ENCODE measurements around the gene FKBP5.
A peak's percentile ranks its signal among the peaks of the same experiment; 100 is the strongest.
"Not testable (repeated sequence)": the region's sequence is repeated elsewhere in the genome, so short reads cannot be mapped to it uniquely, and the experiment has no call there.

FKBP5 gene

DNA sequence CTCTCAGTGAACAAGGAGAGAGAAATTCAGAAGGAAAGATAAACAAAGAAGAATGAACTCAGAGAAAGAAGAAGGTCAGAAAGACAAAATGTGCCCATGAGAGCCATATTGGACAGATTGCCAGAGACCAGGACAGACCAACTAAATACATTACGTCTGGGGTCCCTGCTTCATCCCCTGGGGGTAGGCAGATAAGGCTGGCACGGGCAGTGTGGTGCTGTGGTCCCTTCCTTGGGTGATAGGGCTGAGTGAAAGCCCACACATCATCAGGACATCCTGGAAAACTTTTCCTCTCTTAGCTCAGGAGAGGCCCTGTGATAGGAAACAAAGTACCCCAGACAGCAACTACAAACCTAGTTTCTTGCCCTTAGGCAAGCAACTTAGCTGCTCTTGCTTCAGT, 34.9 kb upstream of the FKBP5 start:
- no peak for DNase-seq

DNA sequence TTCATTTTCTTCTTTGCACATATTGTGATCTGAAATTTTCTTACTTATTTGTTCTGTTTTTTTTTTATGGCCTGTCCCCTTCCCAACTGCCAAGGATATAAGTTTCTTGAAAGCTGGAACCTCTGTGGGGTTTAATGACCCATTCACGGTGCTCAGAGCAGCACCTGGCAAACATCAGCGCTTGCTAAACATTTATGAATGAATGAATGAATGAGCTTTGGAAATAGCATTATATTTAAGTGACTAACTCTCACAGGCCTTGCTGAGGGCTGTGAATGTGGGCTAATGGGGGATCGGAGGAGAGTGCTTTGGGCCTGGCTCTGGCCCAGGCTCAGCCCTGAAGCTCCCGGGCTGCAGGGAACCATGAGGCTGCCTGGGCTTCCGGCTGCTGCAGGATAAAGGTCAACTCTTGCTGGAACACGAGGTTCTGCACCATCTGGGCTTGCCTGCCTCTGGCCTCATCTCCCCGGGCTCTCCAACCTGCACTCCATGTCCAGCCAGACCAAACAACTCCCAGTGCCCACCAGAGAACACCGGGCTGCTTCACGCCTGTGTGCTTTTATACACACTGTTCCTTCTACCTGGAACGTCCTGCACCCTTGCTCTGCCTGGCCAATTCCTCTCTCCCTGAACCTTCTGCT, 33.5 kb upstream of the FKBP5 start:
- DNase-seq: no peak

- peak in 1 of 2 donors; percentile 63 for DNase-seq
Observed at GRCh38 chr6:35719830-35720733, 31.4 kb upstream of the FKBP5 start.

DNA sequence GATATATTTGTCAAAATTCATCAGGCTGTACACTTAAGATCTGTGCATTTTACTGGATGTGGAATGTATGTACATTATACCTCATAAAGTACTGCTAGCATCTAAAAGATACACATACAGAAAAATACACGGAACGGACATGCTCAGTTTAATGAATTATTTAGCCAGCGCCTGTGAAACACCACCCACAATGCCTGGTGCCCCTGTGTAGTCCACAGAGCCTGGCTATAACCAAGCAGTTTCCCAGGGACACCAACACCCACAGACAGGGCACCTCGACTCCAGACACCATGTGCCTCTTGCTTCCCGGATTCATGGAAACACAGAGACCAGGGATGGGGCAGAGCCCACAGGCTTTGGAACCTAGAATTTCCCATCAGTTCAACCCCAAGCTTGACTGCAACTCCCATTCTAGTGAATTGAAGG, 30.7 kb upstream of the FKBP5 start:
- no peak for DNase-seq

GRCh38 chr6:35718911-35719381, 30.2 kb upstream of the FKBP5 start:
- no peak for DNase-seq

DNA sequence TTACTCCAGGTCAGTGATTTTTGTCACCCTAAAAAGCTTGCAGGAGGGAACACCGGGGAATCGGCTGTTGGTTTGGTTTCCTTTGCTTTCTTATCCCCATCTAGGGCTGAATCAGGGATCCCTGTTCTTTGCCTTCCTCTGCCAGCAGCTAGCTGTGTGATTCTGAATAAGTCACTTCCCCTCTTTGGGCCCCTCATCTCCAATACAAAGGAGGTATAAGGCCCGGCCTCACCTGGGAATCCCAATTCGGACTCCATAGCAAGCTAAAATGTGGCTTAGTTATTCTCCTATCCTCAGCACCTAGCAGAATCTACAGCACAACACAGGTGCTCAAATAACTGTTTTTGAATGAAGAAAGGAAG, 29.6 kb upstream of the FKBP5 start:
- no peak for DNase-seq

DNA sequence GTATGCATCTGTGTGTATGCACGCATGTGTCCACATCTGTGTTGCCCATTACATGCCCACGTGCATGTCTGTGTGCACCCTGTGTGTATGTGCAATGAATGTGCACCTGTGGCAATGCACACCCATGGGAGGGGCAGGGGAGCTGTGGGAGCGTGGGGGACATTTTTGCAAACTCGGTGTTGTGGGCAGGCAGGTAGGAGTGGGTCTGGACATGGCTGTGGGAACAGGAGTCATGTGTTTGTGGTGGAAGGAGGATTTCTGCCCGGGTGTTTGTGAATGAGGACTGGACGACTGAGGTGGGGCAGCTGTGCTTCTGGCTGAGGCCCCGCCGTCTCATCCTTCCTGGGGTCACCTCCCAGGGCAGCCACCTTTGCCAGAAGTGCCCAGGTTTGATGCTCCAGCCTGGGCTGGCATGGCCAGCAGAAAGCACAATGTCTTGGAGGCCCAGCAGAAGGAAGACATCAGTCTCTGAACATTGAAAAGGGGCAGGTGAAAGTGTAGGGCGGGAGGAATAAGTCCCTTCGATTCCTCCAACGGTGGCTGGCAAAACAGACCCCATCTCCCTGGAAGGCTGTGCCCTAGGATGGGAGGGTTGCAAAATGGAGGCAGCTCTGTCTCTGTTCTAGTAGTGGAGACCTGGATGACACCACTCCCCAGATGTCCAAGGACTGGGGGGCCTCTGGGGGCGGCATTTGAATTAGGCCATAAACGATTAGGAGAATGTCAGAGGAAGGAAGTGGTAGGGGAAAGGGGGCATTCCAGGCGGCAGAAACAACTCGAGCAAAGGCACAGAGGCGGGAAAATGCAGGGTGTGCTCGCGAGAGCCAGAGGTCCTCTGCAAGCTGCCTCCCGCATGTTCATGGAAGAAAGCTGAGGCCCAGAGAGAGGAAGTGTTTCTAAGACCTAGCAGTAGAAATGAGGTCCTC, 29.0 kb upstream of the FKBP5 start:
- no peak for DNase-seq

DNA sequence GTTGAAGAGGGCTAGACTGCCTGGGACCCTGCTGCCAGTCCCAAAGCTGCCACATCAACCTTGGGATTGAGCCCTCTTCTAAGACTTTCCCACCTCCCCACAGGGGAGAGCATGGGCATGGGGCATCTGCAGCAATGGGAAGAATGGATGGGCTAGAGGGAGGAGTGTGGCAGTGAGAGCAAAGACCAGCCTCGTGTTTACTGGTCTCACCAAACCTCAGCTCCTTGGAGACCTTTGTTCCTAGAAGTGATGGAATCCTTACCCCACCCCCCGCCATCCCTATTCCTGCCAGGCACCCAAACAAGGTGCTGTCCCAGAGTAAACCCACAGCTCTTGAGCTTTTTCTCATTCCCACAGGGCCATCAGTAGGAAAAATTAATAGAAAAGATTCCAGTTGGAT, 28.1 kb upstream of the FKBP5 start:
- no peak for DNase-seq

DNA sequence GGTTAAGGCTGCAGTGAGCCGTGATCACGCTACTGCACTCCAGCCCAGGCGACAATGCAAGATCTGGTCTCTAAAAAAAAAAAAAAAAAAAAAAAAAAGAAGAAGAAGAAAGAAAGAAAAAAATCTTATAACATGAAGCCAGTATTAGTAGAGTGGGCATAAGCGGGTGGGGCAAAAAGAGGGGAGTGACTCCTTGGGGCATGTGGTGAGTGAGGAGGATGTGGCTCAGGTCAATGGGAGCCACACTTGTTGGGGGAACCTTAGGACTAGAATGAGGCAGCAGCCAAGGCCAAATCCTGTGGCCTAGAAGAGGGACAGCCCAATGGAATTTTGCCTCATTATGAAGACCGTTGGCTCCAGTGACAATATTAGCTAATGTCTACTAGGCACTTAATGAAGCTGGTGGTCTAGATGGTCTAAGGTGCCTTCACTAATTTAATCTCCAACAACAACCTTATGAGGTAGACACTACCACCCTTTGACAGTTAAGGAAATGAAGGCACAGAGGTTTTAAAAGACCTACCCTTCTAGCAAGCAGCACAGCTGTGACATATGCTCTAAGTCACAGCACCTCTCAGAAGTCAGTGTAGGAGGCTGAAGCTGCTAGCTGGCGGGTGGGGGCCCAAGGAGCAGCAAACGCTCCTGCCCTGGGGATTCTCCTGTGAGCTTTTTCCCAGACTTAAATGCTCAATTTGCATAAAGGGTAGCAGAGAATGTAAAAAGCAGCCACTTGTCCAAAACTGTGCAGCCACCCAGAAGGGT, 24.5 kb upstream of the FKBP5 start:
- no peak for DNase-seq

DNA sequence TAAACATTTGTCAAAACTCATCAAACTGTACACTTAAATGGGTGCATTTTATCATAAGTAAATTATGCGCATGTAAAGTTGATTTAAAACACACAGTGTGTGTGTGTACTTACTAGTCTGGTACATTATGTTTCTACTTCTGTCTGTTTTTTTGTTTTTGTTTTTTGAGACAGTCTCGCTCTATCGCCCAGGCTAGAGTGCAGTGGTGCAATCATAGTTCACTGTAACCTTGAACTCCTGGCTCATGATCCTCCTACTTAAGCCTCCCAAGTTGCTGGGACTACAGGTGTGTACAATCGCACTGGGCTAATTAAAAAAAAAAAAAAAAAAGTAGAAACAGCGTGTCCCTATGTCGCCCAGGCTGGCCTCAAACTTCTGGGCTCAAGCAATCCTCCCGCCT, 23.0 kb upstream of the FKBP5 start:
- no peak for DNase-seq

DNA sequence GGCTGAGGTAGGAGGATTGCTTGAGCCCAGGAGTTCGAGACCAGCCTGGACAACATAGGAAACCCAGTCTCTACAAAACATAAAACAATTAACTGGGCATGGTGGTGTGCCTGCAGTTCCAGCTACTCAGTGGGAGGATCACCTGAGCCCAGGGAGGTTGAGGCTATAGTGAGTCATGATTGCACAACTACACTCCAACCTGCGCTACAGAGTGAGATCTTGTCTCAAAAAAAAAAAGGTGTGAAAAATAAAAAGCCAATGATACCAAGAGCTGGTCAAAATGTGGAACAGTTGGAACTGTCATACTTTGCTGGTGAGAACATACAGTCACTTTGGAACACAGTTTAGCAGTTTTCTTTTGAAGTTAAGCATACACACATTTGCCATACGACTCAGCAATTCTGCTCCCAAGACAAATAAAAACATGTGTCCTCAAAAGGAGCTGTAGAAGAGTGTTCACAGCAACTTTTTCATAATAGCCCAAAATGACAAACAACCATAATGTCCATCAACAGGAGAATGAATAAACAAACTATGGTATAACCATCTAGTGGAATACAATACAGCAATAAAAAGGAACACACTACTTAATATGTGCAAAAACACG, 21.6 kb upstream of the FKBP5 start:
- DNase-seq: no peak

GRCh38 chr6:35708585-35708984, 19.9 kb upstream of the FKBP5 start:
- DNase-seq: no peak

DNA sequence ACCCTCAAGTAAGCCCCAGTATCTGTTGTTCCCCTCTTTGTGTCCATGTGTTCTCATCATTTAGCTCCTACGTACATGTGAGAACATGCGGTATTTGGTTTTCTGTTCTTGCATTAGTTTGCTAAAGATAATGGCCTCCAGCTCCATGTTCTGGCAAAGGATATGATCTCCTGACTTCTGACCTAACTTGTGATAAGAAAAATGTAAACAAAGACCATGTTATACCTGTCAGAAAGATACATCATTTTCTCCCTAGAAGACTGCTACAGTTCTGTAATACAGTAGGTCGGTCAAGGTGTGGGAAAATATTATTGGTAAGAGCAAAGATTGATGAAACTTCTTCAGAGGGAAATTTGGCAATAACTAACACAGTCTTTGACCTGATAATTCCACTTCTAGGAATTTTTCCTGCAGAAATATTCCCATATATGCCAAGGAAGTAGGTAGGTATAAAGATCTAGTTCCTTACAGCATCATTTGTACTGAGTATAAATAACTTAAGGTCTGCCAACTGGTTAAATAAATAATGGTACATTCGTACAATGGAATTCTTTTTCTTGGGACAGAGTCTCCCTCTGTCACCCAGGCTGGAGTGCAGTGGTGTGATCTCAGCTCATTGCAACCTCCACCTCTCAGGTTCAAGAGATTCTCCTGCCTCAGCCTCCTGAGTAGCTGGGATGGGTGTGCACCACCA, 19.1 kb upstream of the FKBP5 start:
- DNase-seq: no peak

GRCh38 chr6:35706468-35706867, 17.8 kb upstream of the FKBP5 start:
- no peak for DNase-seq

DNA sequence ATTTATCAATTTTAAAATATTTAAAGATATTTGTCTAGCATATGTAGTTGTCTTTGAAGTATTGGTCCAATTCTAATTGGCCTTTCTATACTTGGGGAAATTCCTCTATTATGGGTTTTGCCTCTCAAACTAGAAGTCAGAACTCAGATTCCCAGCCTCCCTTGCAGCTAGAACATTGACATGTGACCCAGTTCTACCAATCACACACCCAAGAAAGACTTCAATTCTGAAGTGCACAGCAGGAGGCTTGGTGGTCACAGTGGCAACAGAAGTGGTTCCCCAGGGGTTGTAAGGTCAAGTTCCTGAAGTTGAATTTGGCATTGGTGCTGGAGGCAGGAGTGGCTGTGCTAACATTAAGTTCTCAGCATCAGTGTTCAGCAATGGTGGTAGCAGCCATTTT, 14.8 kb upstream of the FKBP5 start:
- no peak for DNase-seq

DNA sequence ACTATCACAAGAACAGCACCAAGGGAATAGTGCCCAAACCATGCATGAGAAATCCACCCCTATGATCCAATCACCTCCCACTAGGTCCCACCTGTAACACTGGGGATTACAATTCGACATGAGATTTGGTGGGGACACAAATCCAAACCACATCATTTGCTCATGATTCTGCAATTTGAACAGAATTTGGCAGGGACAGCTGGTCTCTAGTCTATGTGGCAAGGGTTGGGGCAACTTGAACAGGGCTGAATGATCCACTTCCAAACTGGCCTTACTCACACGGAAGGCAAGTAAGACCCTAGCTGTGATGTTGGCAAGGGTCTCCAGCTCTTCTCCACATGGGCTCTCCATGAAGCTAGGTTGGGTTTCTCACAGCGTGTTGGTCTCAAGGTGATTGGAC, 10.1 kb upstream of the FKBP5 start:
- no peak for DNase-seq

GRCh38 chr6:35698430-35698829, 9.7 kb upstream of the FKBP5 start:
- not testable (repeated sequence) for DNase-seq

DNA sequence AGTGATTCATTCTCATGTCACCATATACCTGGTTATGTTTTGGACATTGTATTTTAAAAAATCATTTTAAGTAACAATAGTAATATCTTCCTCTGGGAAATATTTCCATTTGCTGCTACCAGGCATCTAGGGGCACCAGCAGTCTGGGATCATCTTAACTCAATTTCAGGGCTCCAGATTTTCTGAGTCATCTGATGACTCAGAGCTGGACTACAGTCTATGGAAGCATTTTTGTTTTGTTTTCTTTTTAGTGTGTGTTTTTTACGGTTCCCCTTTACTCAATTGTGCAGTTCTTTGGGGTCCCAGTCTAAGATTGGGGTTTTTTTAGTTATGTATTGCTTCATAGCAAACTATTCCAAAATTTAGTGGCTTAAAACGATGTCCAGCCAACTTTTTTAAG, 5.7 kb upstream of the FKBP5 start:
- DNase-seq: no peak

GRCh38 chr6:35691027-35691824, 2.5 kb upstream of the FKBP5 start:
- DNase-seq: peak in 1 of 2 donors; percentile 21

GRCh38 chr6:35690484-35690883, 1.8 kb upstream of the FKBP5 start:
- no peak for DNase-seq

GRCh38 chr6:35690006-35690405, 1.3 kb upstream of the FKBP5 start:
- DNase-seq: not testable (repeated sequence)
